Neural progenitor cell (in vitro differentiated cells): ENCODE results near the gene TBX21.

Source experiments
- EZH2 ChIP-seq: fragments of 200-600 bp; sonication (generic); IDR thresholded peaks from 2 replicates; pipeline ENCODE4 v1.6.1; 2017; ENCODE audit warnings: antibody characterized with exemption, mild to moderate bottlenecking, moderate library complexity
- EZH2phosphoT487 ChIP-seq: fragments of 200-600 bp; sonication (generic); IDR thresholded peaks from 2 replicates; pipeline ENCODE4 v1.6.1; 2017; ENCODE audit warnings: antibody characterized with exemption
- TF ChIP-seq, protein P1 (sequence below): fragments of 200-600 bp; sonication (generic); IDR thresholded peaks from 2 replicates; pipeline ENCODE4 v1.5.1; 2017; ENCODE audit warnings: antibody characterized with exemption, mild to moderate bottlenecking

DNA sequence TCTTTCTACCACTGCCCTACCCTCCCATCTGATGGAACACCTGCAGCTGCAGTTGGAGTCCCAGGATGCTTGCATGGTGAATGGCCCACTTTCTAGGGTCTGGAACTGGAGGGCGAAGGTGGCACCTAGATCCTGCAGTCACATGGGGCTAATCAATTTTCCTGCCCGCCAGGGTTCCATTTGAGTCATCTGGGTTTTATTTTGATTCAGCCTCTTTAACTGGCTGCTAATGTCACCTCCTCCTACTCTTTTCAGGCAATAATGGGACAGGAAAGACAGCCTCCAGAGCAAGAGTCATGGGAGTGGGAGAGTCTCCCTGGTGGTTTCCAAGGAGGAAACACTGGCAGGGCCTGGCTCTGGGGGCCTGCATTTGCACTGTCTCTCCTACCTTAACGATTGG lies 42.9 kb upstream of the TBX21 start:
- TF ChIP-seq, protein P1, sequence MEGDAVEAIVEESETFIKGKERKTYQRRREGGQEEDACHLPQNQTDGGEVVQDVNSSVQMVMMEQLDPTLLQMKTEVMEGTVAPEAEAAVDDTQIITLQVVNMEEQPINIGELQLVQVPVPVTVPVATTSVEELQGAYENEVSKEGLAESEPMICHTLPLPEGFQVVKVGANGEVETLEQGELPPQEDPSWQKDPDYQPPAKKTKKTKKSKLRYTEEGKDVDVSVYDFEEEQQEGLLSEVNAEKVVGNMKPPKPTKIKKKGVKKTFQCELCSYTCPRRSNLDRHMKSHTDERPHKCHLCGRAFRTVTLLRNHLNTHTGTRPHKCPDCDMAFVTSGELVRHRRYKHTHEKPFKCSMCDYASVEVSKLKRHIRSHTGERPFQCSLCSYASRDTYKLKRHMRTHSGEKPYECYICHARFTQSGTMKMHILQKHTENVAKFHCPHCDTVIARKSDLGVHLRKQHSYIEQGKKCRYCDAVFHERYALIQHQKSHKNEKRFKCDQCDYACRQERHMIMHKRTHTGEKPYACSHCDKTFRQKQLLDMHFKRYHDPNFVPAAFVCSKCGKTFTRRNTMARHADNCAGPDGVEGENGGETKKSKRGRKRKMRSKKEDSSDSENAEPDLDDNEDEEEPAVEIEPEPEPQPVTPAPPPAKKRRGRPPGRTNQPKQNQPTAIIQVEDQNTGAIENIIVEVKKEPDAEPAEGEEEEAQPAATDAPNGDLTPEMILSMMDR: no peak
- no peak for TF ChIP-seq EZH2
- no peak for TF ChIP-seq EZH2phosphoT487
